Transverse colon (tissue), 4 donors: Measurements from ENCODE around the gene SLC16A3. TPM values are rescaled to one million over a fixed set of nuclear protein-coding genes. Genes with fewer than 3 reads are reported as not detected.

Experiments used
- DNase-seq: peaks from one replicate; pipeline ENCODE4 v3.0.0-alpha.2; 2019
- H3K27ac ChIP-seq, 4 donors: fragments of 200-600 bp; sonication (generic); 2 replicates each; pipeline ENCODE4 v1.5.1; 2016 to 2018; ENCODE audit warnings: inconsistent platforms in 4 of 4
- H3K27me3 ChIP-seq: fragments of 200-600 bp; sonication (generic); 2 replicates; pipeline ENCODE4 v1.5.1; 2017; ENCODE audit warnings: inconsistent platforms
- H3K36me3 ChIP-seq, 4 donors: fragments of 200-600 bp; sonication (generic); 2 replicates each; pipeline ENCODE4 v1.5.1; 2017 to 2019; ENCODE audit warnings: inconsistent platforms in 4 of 4
- H3K4me1 ChIP-seq, 4 donors: fragments of 200-600 bp; sonication (generic); 2 replicates each; pipeline ENCODE4 v1.5.1; 2017 to 2020; ENCODE audit warnings: inconsistent platforms in 4 of 4
- H3K4me3 ChIP-seq, 4 donors: fragments of 200-600 bp; sonication (generic); 1 replicate in 1 of 4; 2 replicates in 3 of 4; pipeline versions ENCODE4 v1.5.1 to v1.6.1; 2017 to 2019; ENCODE audit warnings: inconsistent platforms in 4 of 4
- H3K9me3 ChIP-seq, 2 donors: fragments of 200-600 bp; sonication (generic); 2 replicates each; pipeline ENCODE4 v1.5.1; 2017 to 2019; ENCODE audit warnings: inconsistent platforms in 2 of 2
- CTCF ChIP-seq, 5 experiments: fragments of 200-600 bp in 3 of 5; fragments of 450-650 bp in 2 of 5; sonication (generic) in 3 of 5; IDR thresholded peaks; 1 replicate in 2 of 5; 2 replicates in 3 of 5; pipeline ENCODE4 v1.5.1; 2016 to 2017; ENCODE audit warnings: antibody characterized with exemption in 5 of 5, inconsistent platforms in 3 of 5, mild to moderate bottlenecking in 2 of 5, moderate library complexity in 1 of 5
- EP300 ChIP-seq: sonication (generic); formaldehyde crosslinking; IDR thresholded peaks from one replicate; pipeline ENCODE4 v1.6.1; 2017; ENCODE audit warnings: antibody characterized with exemption, low read depth
- POLR2A ChIP-seq: fragments of 450-650 bp; IDR thresholded peaks from one replicate; pipeline ENCODE4 v1.6.1; 2016; ENCODE audit warnings: antibody characterized with exemption, mild to moderate bottlenecking, moderate library complexity
- POLR2AphosphoS5 ChIP-seq, 3 donors: sonication (generic); formaldehyde crosslinking; IDR thresholded peaks; one replicate each; pipeline ENCODE4 v1.6.1; 2016; ENCODE audit warnings: antibody characterized with exemption in 3 of 3
- WGBS, 2 donors: methylation state at CpG; one replicate each; pipeline ENCODE4 v1.1.5; 2018; ENCODE audit warnings: low coverage in 1 of 2; 5-methylcytosine and 5-hydroxymethylcytosine counted together
- in situ Hi-C, 4 donors: fragments of 200-750 bp; cut with MboI; loops; one replicate each; pipeline versions ENCODE4 v1.15.0 to v1.15.1; 2017; ENCODE audit warnings: low sequenced_read_pairs in 3 of 4, low pct_ligation_motif_present in 1 of 4, low pct_unique_long_range_greater_than_20kb in 1 of 4
- intact Hi-C: fragments of 100-400 bp; cut with DNase I; formaldehyde crosslinking; loops from one replicate; pipeline ENCODE4 v1.15.1; 2023; ENCODE audit warnings: low total_unique reads
- total RNA-seq, 4 donors: library from RNA; depleted of rRNA; stranded (reverse); fragments of >200 nt; gene quantifications; one replicate each; pipeline ENCODE4 v1.1.0, GENCODE V29; 2016

Gene SLC16A3
- total RNA-seq, 4 donors from 2014 or later: 11.5 to 105 (median 48.9) TPM

GRCh38 chr17:82248815-82249674 is 20.2 kb downstream of the SLC16A3 start:
- in situ Hi-C loops: no loop called here
- no peak overlapping the region for H3K27ac ChIP-seq
- no peaks in the 10 kb centered on the region for H3K27me3 ChIP-seq
- no peaks in the 10 kb centered on the region for H3K9me3 ChIP-seq
- H3K4me1 ChIP-seq: peaks cover 15 to 31% (median 18%) of the 10 kb centered on the region in 4 donors
- TF ChIP-seq EP300: no peak
- TF ChIP-seq POLR2A: no peak
- no peak for TF ChIP-seq POLR2AphosphoS5 (IDR thresholded peaks at IDR 0.05)
- TF ChIP-seq CTCF (IDR thresholded peaks at IDR 0.05): no peak
- WGBS, 2 donors: 92 to 93% methylated on average over 3 to 53 of the region's 54 CpGs
- H3K36me3 ChIP-seq: peaks cover 0 to 78% (median 48%) of the 10 kb centered on the region in 4 donors
- H3K4me3 ChIP-seq: no peak overlapping the region
- DNase-seq: no peak
- intact Hi-C loops: no loop called here

- Histone ChIP-seq H3K9me3 (no peaks in the 10 kb centered on the region), H3K36me3 (peaks cover 0 to 72% (median 47%) of the 10 kb centered on the region in 4 donors), H3K27ac (no peak overlapping the region), H3K4me3 (no peak overlapping the region), H3K4me1 (peaks cover 14 to 23% (median 15%) of the 10 kb centered on the region in 4 donors), H3K27me3 (no peaks in the 10 kb centered on the region)
- TF ChIP-seq POLR2AphosphoS5 (IDR thresholded peaks at IDR 0.05): no peak
- TF ChIP-seq EP300: no peak
- TF ChIP-seq POLR2A: no peak
- TF ChIP-seq CTCF (IDR thresholded peaks at IDR 0.05): no peak
- in situ Hi-C loops (no loop called here), intact Hi-C loops (no loop called here)
- no peak for DNase-seq
- WGBS, 2 donors: 89% methylated on average over 29 of the region's 33 CpGs; no CpG with 5 or more reads in 1 of the 2 donors
Measured at GRCh38 chr17:82249896-82250581, 21.2 kb downstream of the SLC16A3 start.

- Histone ChIP-seq H3K4me3 (no peak overlapping the region), H3K9me3 (no peaks in the 10 kb centered on the region), H3K4me1 (peaks cover 12 to 22% (median 15%) of the 10 kb centered on the region in 4 donors), H3K27me3 (no peaks in the 10 kb centered on the region), H3K36me3 (peaks cover 0 to 70% (median 39%) of the 10 kb centered on the region in 4 donors), H3K27ac (no peak overlapping the region)
- DNase-seq: no peak
- TF ChIP-seq CTCF (IDR thresholded peaks at IDR 0.05): no peak
- no peak for TF ChIP-seq EP300
- TF ChIP-seq POLR2AphosphoS5 (IDR thresholded peaks at IDR 0.05): no peak
- TF ChIP-seq POLR2A: no peak
- 80 to 95% methylated on average over 1 to 24 of the region's 25 CpGs for WGBS, 2 donors
- intact Hi-C loops (no loop called here), in situ Hi-C loops (no loop called here)
Measured at GRCh38 chr17:82250868-82251500, 22.1 kb downstream of the SLC16A3 start.
